H1 (cell line): ENCODE data around the gene ATP9B. TPM values are rescaled to one million over a fixed set of nuclear protein-coding genes. Genes with fewer than 3 reads are reported as not detected.

ENCODE experiments used
- CTCF ChIA-PET: fragments of 300-600 bp; sonication (Branson Sonifier 250); formaldehyde crosslinking; loops from one replicate; lab custom pipeline; 2021; ENCODE audit not compliant: partially characterized antibody; lab: Charles Lee
- POLR2A ChIA-PET: fragments of 300-600 bp; sonication (Branson Sonifier 250); formaldehyde crosslinking; loops from one replicate; lab custom pipeline; 2021; ENCODE audit warnings: inconsistent platforms; ENCODE audit not compliant: partially characterized antibody; lab: Charles Lee
- DNase-seq, 2 experiments: peaks; one replicate each; pipeline versions ENCODE4 v3.0.0 to v3.0.0-alpha.2; 2010 to 2022; ENCODE audit warnings: low spot score in 2 of 2, low read depth in 1 of 2, mixed read lengths in 1 of 2
- FAIRE-seq: peaks from 2 replicates; lab custom pipeline; 2011; peaks lifted over from hg19 to GRCh38; lab: Jason Lieb, UNC
- H2AFZ ChIP-seq: 2 replicates; pipeline ENCODE4 v1.8.1; 2012; ENCODE audit warnings: low read length, inconsistent platforms
- H2AK5ac ChIP-seq: 2 replicates; pipeline ENCODE4 v1.6.1; 2013; ENCODE audit warnings: low read depth, low read length
- H2BK120ac ChIP-seq: replicated peaks from 2 replicates; pipeline ENCODE3; 2013; ENCODE audit warnings: low read depth, low read length, inconsistent platforms
- H2BK12ac ChIP-seq: 2 replicates; pipeline ENCODE4 v1.6.1; 2013; ENCODE audit warnings: low read depth, low read length
- H2BK15ac ChIP-seq: 2 replicates; pipeline ENCODE4 v1.6.1; 2013; ENCODE audit warnings: low read length
- H2BK20ac ChIP-seq: 2 replicates; pipeline ENCODE4 v1.6.1; 2013; ENCODE audit warnings: low read length
- H2BK5ac ChIP-seq: 2 replicates; pipeline ENCODE4 v1.6.1; 2013; ENCODE audit warnings: low read depth, low read length
- H3K14ac ChIP-seq: 2 replicates; pipeline ENCODE4 v1.6.1; 2013; ENCODE audit warnings: inconsistent platforms; ENCODE audit not compliant: insufficient read length
- H3K18ac ChIP-seq: 2 replicates; pipeline ENCODE4 v1.6.1; 2013; ENCODE audit warnings: low read length; ENCODE audit errors: extremely low read depth
- H3K23ac ChIP-seq: 2 replicates; pipeline ENCODE4 v1.6.1; 2013; ENCODE audit warnings: inconsistent platforms; ENCODE audit not compliant: insufficient read length
- H3K23me2 ChIP-seq: 2 replicates; pipeline ENCODE4 v1.6.1; 2013; ENCODE audit warnings: low read depth, low read length
- H3K27ac ChIP-seq: 2 replicates; pipeline ENCODE4 v1.6.1; 2011; ENCODE audit warnings: low read depth, low read length, inconsistent platforms
- H3K27me3 ChIP-seq, 4 experiments: replicated peaks in 1 of 4; 1 replicate in 1 of 4; 2 replicates in 3 of 4; pipeline versions ENCODE4 v1.6.1 to v1.8.1; 2011 to 2013; ENCODE audit warnings: low read length in 3 of 4, mild to moderate bottlenecking in 3 of 4, inconsistent platforms in 2 of 4, mixed read lengths in 2 of 4, moderate library complexity in 1 of 4; ENCODE audit not compliant: control insufficient read depth in 3 of 4, insufficient read depth in 3 of 4; ENCODE audit errors: extremely low read depth in 1 of 4
- H3K36me3 ChIP-seq, 4 experiments: 2 replicates each; pipeline versions ENCODE4 v1.6.1 to v1.8.1; 2011 to 2013; ENCODE audit warnings: mild to moderate bottlenecking in 4 of 4, low read length in 3 of 4, moderate library complexity in 2 of 4, control low read depth in 1 of 4, inconsistent platforms in 1 of 4; ENCODE audit not compliant: insufficient read depth in 4 of 4, control insufficient read depth in 2 of 4
- H3K4ac ChIP-seq: replicated peaks from 2 replicates; pipeline ENCODE3; 2013; ENCODE audit warnings: low read length, low read depth, mixed read lengths, inconsistent platforms; ENCODE audit not compliant: insufficient read length
- H3K4me1 ChIP-seq, 4 experiments: replicated peaks in 1 of 4; 1 replicate in 1 of 4; 2 replicates in 3 of 4; pipeline versions ENCODE4 v1.6.1 to v1.8.1; 2011 to 2013; ENCODE audit warnings: low read length in 3 of 4, inconsistent platforms in 2 of 4, mixed read lengths in 1 of 4; ENCODE audit not compliant: insufficient read depth in 4 of 4, control insufficient read depth in 3 of 4
- H3K4me2 ChIP-seq, 2 experiments: 2 replicates each; pipeline versions ENCODE4 v1.6.1 to v1.8.1; 2011 to 2013; ENCODE audit warnings: low read depth in 2 of 2, low read length in 2 of 2, control low read depth in 1 of 2, inconsistent platforms in 1 of 2, mild to moderate bottlenecking in 1 of 2; ENCODE audit not compliant: insufficient read depth in 1 of 2
- H3K4me3 ChIP-seq, 4 experiments: fragments of 200-600, 300-600 bp in 1 of 4; sonication (generic), shearing (Covaris generic), sonication (Bioruptor Twin) in 1 of 4; 2 replicates each; pipeline versions ENCODE4 v1.5.1 to v1.8.1; 2011 to 2016; ENCODE audit warnings: low read length in 4 of 4, low read depth in 3 of 4, control low read depth in 2 of 4, inconsistent platforms in 2 of 4, mild to moderate bottlenecking in 2 of 4, mixed read lengths in 1 of 4, moderate library complexity in 1 of 4; ENCODE audit not compliant: insufficient read depth in 2 of 4; ENCODE audit errors: extremely low read depth in 1 of 4
- H3K56ac ChIP-seq: replicated peaks from 2 replicates; pipeline ENCODE3; 2013; ENCODE audit warnings: low read depth, mild to moderate bottlenecking, mixed read lengths, low read length, inconsistent platforms; ENCODE audit not compliant: insufficient read length
- H3K79me1 ChIP-seq: 2 replicates; pipeline ENCODE4 v1.6.1; 2013; ENCODE audit warnings: low read depth, low read length, control low read depth
- H3K79me2 ChIP-seq, 2 experiments: 2 replicates each; pipeline versions ENCODE4 v1.6.1 to v1.8.1; 2012 to 2013; ENCODE audit warnings: low read length in 2 of 2, mild to moderate bottlenecking in 2 of 2, inconsistent platforms in 1 of 2; ENCODE audit not compliant: insufficient read depth in 2 of 2, control insufficient read depth in 1 of 2
- H3K9ac ChIP-seq, 4 experiments: replicated peaks in 1 of 4; 1 replicate in 1 of 4; 2 replicates in 3 of 4; pipeline versions ENCODE4 v1.6.1 to v1.8.1; 2011 to 2013; ENCODE audit warnings: low read depth in 3 of 4, low read length in 3 of 4, control low read depth in 2 of 4, mild to moderate bottlenecking in 2 of 4, moderate library complexity in 2 of 4, inconsistent platforms in 1 of 4; ENCODE audit errors: extremely low read depth in 1 of 4
- H3K9me3 ChIP-seq, 2 experiments: 2 replicates each; pipeline versions ENCODE4 v1.6.1 to v1.8.1; 2012 to 2013; ENCODE audit warnings: mild to moderate bottlenecking in 2 of 2, moderate library complexity in 2 of 2, control low read depth in 1 of 2, inconsistent platforms in 1 of 2, low read depth in 1 of 2, low read length in 1 of 2, mixed read lengths in 1 of 2; ENCODE audit not compliant: insufficient read depth in 2 of 2
- H4K20me1 ChIP-seq, 2 experiments: replicated peaks in 1 of 2; 2 replicates each; pipeline versions ENCODE3 to v1.8.1; 2011 to 2013; ENCODE audit warnings: inconsistent platforms in 2 of 2, low read length in 2 of 2, mild to moderate bottlenecking in 1 of 2; ENCODE audit not compliant: insufficient read depth in 2 of 2, control insufficient read depth in 1 of 2
- H4K5ac ChIP-seq: 2 replicates; pipeline ENCODE4 v1.6.1; 2013; ENCODE audit warnings: low read length, low read depth, mixed read lengths, inconsistent platforms; ENCODE audit not compliant: insufficient read length
- H4K8ac ChIP-seq: 2 replicates; pipeline ENCODE4 v1.8.0; 2013; ENCODE audit warnings: mild to moderate bottlenecking, moderate library complexity, low read length, inconsistent platforms; ENCODE audit not compliant: insufficient read depth; ENCODE audit errors: extremely low read depth
- H4K91ac ChIP-seq: replicated peaks from 2 replicates; pipeline ENCODE3; 2013; ENCODE audit warnings: low read length, mixed read lengths, inconsistent platforms; ENCODE audit not compliant: insufficient read length
- CHD2 ChIP-seq: IDR thresholded peaks from 2 replicates; pipeline ENCODE4 v1.6.1; 2012; ENCODE audit warnings: low read length, improper control_type of control experiment
- E2F6 ChIP-seq: IDR thresholded peaks from 2 replicates; pipeline ENCODE4 v1.6.1; 2012; ENCODE audit warnings: inconsistent platforms
- HDAC6 ChIP-seq: IDR thresholded peaks from one replicate; pipeline ENCODE4 v1.7.1; 2012; ENCODE audit warnings: low read depth, mild to moderate bottlenecking, inconsistent platforms, low read length, moderate library complexity
- MAFK ChIP-seq: IDR thresholded peaks from 2 replicates; pipeline ENCODE4 v1.6.1; 2012; ENCODE audit warnings: low read depth, mild to moderate bottlenecking, improper control_type of control experiment, low read length
- POLR2AphosphoS5 ChIP-seq: IDR thresholded peaks from 2 replicates; pipeline ENCODE4 v1.6.1; 2011; ENCODE audit warnings: low read depth, low read length
- SIRT6 ChIP-seq: IDR thresholded peaks from one replicate; pipeline ENCODE4 v1.7.1; 2012; ENCODE audit warnings: low read length, inconsistent platforms
- SP1 ChIP-seq: IDR thresholded peaks from 2 replicates; pipeline ENCODE4 v1.6.1; 2011; ENCODE audit warnings: low read depth, low read length
- WGBS, 2 experiments: shearing (Covaris generic) in 1 of 2; methylation state at CpG; one replicate each; pipeline versions ENCODE4 v1.1.6 to v1.1.7; 2013 to 2015; ENCODE audit warnings: low lambda C conversion rate in 2 of 2, mixed read lengths in 2 of 2, inconsistent platforms in 1 of 2, low coverage in 1 of 2, missing lambda C conversion rate in 1 of 2; ENCODE audit not compliant: insufficient replicate concordance in 2 of 2, insufficient coverage in 1 of 2, insufficient read length in 1 of 2; ENCODE audit errors: extremely low coverage in 1 of 2, missing lambda C conversion rate in 1 of 2; 5-methylcytosine and 5-hydroxymethylcytosine counted together
- polyA plus RNA-seq, 7 experiments: library from polyadenylated mRNA; depleted of rRNA in 3 of 7; stranded (reverse) in 5 of 7; unstranded in 2 of 7; fragments of >200 nt in 5 of 7; fragments of 200-250 nt in 2 of 7; gene quantifications; 1 replicate in 5 of 7; 2 replicates in 1 of 7; 4 replicates in 1 of 7; pipeline versions ENCODE4 v1.2.1 to v1.2.3, GENCODE V29; 2011 to 2013; ENCODE audit warnings: missing spikeins in 2 of 7, mixed read lengths in 2 of 7
- total RNA-seq: library from RNA; stranded (reverse); fragmentation: NEBNext Ultra II Directional; extraction: Animal tissue kit (Norgen Biotek cat#: 25700); gene quantifications from 2 replicates; pipeline ENCODE4 v1.2.1, GENCODE V29; 2021

ATP9B gene
- total and polyA plus RNA-seq, 2 of the 8 experiments (the other 6 are each of a cell fraction or from before 2014, with no cell fraction given) = 15.1 to 21.7 TPM

DNA sequence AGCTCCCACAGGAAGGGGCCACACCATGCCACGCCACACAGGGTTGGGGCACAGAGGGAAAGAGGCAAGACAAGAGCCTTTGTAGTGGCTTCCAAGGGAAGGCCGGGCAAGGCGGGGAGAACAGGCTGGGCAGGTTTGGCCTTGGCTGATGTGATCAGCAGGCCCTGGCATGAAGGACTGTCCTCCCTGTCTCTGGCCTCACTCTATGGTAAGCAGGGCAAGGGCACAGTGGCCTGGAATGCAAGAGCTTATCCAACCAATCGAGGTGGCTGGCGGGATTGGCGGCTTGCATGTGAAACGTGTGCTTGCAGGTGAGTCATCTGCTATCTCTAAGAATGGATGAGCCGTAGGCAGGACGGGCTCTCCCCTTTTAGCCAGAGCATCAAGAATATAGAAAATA, 6.4 kb upstream of the ATP9B start:
- H3K23ac ChIP-seq = no peak overlapping the region
- H3K27ac ChIP-seq = no peak overlapping the region; the same call in 1 of the 2 replicates
- H2AK5ac ChIP-seq = no peak overlapping the region
- no peak overlapping the region for H3K4me2 ChIP-seq
- H3K79me1 ChIP-seq = no peaks in the 10 kb centered on the region
- no peak for TF ChIP-seq HDAC6
- TF ChIP-seq SIRT6 = no peak
- no peak for TF ChIP-seq POLR2AphosphoS5
- peak; percentile 65 for TF ChIP-seq E2F6
- no peak for TF ChIP-seq SP1
- TF ChIP-seq CHD2 = no peak
- TF ChIP-seq MAFK = no peak
- TF ChIP-seq, all 59 proteins: peak for 1
- peaks cover 0 to 7% (median 3%) of the 10 kb centered on the region in 4 experiments; a peak in 4 of 7 replicates for H3K27me3 ChIP-seq
- CTCF ChIA-PET = interaction anchor here (1.3 kb wide), 1 partner anchor 12 kb away, joined by 3 read pairs; no protein-coding TSS in a partner anchor
- no peak overlapping the region for H3K4me3 ChIP-seq
- H3K4ac ChIP-seq = no peak overlapping the region
- FAIRE-seq = no peak
- no peaks in the 10 kb centered on the region; a peak in 1 of 4 replicates for H3K9me3 ChIP-seq
- H2AFZ ChIP-seq = no peak overlapping the region
- H2BK12ac ChIP-seq = no peak overlapping the region
- no peak overlapping the region for H3K14ac ChIP-seq
- no peaks in the 10 kb centered on the region for H3K4me1 ChIP-seq
- no peak overlapping the region for H3K9ac ChIP-seq
- H2BK5ac ChIP-seq = no peak overlapping the region
- H4K5ac ChIP-seq = no peak overlapping the region
- WGBS, 2 experiments = 83% methylated on average over 9 of the region's 9 CpGs; no CpG with 5 or more reads in 1 of the 2 experiments
- H3K23me2 ChIP-seq = peaks cover 3% of the 10 kb centered on the region; the same call in 1 of the 2 replicates
- H4K91ac ChIP-seq = no peak overlapping the region
- no peak overlapping the region for H2BK20ac ChIP-seq
- H2BK120ac ChIP-seq = no peak overlapping the region
- H4K8ac ChIP-seq = no peak overlapping the region
- no peak overlapping the region for H2BK15ac ChIP-seq
- H3K79me2 ChIP-seq = peaks cover 0 to 4% of the 10 kb centered on the region in 2 experiments; a peak in 1 of 4 replicates
- POLR2A ChIA-PET = no interaction called here
- no peaks in the 10 kb centered on the region for H4K20me1 ChIP-seq
- no peaks in the 10 kb centered on the region for H3K36me3 ChIP-seq
- no peak for DNase-seq
- no peak overlapping the region for H3K18ac ChIP-seq
- H3K56ac ChIP-seq = no peak overlapping the region
